Erythroblast (primary cell): ENCODE data around the gene HDAC4.

ENCODE experiments used
- GATA1 ChIP-seq: IDR thresholded peaks from 2 replicates; pipeline ENCODE4 v1.6.1; 2011; ENCODE audit warnings: low read depth, mild to moderate bottlenecking, control low read depth, low read length, moderate library complexity
- POLR2A ChIP-seq: IDR thresholded peaks from 2 replicates; pipeline ENCODE4 v1.6.1; 2011; ENCODE audit warnings: mild to moderate bottlenecking, low read length

DNA sequence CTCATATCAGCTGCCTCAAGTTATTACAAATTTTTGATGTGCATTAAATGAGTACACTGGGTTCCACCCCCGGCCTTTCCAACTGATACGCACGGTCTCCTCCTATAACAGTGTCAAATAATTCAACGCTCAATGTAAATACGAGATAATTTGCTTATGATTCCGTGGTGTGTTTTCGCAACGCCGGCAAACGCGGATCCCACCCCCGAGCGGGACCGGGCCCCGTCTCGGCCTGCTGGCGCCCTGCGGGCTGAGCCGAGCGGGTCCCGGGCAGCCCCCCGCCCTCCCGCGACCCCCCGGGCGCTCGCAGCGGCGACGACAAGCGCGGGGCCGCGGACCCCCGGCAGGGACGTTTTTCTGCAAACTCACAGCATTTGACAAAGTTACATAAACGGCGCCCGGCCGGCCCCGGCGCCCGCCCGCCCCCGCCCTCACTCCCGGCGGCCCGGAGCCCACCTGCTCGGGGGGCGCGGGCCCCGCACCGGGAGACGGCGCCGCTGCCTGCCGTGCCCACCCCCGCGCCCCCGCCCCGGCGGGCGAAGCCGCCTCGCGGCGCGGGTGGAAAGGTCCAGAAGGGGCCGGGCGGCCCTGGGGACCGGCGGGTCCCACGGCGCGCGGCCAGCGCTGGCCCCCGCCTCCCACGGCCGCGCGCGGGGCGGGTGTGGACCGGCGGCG is 762 bp downstream of the HDAC4 start:
- TF ChIP-seq POLR2A, result peak; percentile 22
- no peak for TF ChIP-seq GATA1
